Stimulated activated naive CD8-positive, alpha-beta T cell treated with anti-CD3 and anti-CD28 coated beads, Interleukin-15, Interleukin-2, amounts not matched to agents 100 ng/mL and 50 ng/mL, for 24 hours (primary cell): ENCODE results near the gene FBXO15.
A peak's percentile ranks its signal among the peaks of the same experiment; 100 is the strongest.

ENCODE experiments used
- H3K27ac Mint-ChIP-seq: one replicate; pipeline ENCODE4 v1.8.0; 2021; ENCODE audit warnings: mild to moderate bottlenecking, mixed read lengths
- H3K27me3 Mint-ChIP-seq: one replicate; pipeline ENCODE4 v1.8.0; 2021; ENCODE audit warnings: mixed read lengths
- H3K36me3 Mint-ChIP-seq: one replicate; pipeline ENCODE4 v1.8.0; 2021; ENCODE audit warnings: low read depth, mixed read lengths
- H3K4me1 Mint-ChIP-seq: one replicate; pipeline ENCODE4 v1.8.0; 2021; ENCODE audit warnings: low read depth, mixed read lengths
- H3K4me3 Mint-ChIP-seq: one replicate; pipeline ENCODE4 v1.8.0; 2021; ENCODE audit warnings: mild to moderate bottlenecking, mixed read lengths
- H3K9me3 Mint-ChIP-seq: one replicate; pipeline ENCODE4 v1.8.0; 2021; ENCODE audit warnings: mixed read lengths

Gene FBXO15

DNA sequence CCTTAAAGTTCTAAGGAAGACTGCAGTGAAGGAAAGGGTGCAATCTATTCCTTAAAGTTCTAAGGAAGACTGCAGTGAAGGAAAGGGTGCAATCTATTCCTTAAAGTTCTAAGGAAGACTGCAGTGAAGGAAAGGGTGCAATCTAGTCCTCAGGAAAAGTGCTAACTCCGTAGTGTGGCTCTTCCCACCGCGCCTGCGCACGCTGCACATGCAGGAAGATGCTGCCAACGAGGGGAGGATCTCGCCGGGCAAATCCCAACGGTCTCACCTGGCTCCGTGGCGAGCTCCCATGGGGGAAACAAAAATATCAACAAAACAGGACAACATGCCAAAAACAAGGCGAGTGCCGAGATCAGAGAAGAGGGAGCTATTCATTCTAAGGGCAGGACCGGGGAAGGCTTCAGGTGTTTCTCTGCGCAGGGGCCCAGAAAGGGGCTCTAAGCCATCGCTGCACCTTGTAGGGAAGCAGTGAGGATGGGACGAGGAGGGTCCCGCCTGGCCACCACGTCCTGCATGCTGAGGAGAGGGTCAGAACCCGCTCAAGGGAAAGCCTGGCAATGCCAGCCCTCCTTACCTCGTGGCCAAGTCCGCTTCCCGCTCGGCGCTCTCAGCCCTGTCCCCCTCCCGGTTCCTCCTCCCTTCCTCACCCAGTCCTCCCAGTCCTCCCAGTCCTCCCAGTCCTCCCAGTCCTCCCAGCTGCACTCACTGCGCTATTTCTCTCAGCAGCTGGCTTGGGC lies 25.2 kb upstream of the FBXO15 start:
- H3K36me3 Mint-ChIP-seq: no peaks in the 10 kb centered on the region
- H3K27me3 Mint-ChIP-seq: peaks cover 10% of the 10 kb centered on the region
- no peak overlapping the region for H3K27ac Mint-ChIP-seq
- H3K4me1 Mint-ChIP-seq: no peaks in the 10 kb centered on the region
- H3K9me3 Mint-ChIP-seq: no peaks in the 10 kb centered on the region
- H3K4me3 Mint-ChIP-seq: no peak overlapping the region

GRCh38 chr18:74171910-74172606 lies 24.4 kb upstream of the FBXO15 start:
- Mint-ChIP-seq H3K9me3 (no peaks in the 10 kb centered on the region), H3K4me3 (no peak overlapping the region), H3K4me1 (no peaks in the 10 kb centered on the region), H3K27me3 (peaks cover 6% of the 10 kb centered on the region), H3K36me3 (no peaks in the 10 kb centered on the region), H3K27ac (no peak overlapping the region)

GRCh38 chr18:74166386-74166785 lies 18.8 kb upstream of the FBXO15 start:
- H3K27me3 Mint-ChIP-seq: no peaks in the 10 kb centered on the region
- H3K9me3 Mint-ChIP-seq: no peaks in the 10 kb centered on the region
- H3K36me3 Mint-ChIP-seq: peaks cover 18% of the 10 kb centered on the region
- H3K27ac Mint-ChIP-seq: no peak overlapping the region
- peaks cover 9% of the 10 kb centered on the region for H3K4me1 Mint-ChIP-seq
- no peak overlapping the region for H3K4me3 Mint-ChIP-seq

GRCh38 chr18:74163019-74163660 lies 15.5 kb upstream of the FBXO15 start:
- peaks cover 9% of the 10 kb centered on the region for H3K4me1 Mint-ChIP-seq
- no peak overlapping the region for H3K4me3 Mint-ChIP-seq
- H3K27ac Mint-ChIP-seq: no peak overlapping the region
- H3K27me3 Mint-ChIP-seq: no peaks in the 10 kb centered on the region
- peaks cover 50% of the 10 kb centered on the region for H3K36me3 Mint-ChIP-seq
- no peaks in the 10 kb centered on the region for H3K9me3 Mint-ChIP-seq

DNA sequence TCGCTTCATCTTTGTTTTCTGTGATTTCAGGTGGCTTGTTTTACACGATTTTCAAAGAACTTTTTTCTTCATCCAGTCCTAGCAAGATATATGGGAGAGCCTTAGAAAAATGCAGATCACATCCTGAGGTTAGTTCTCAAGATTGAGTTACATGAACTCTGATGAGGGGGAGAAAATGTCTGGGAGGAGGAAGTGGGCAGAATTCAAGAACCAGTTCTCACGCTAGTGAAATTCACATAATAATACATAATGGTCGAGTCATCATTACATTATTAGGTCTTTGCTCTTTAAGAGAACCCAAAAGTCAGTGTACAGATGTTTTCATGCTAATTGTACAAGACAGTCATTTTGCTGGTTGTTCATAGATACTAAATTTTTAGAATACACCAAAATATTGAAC lies 7.6 kb upstream of the FBXO15 start:
- Mint-ChIP-seq H3K9me3 (no peaks in the 10 kb centered on the region), H3K4me1 (peaks cover 36% of the 10 kb centered on the region), H3K36me3 (peaks cover 86% of the 10 kb centered on the region), H3K27ac (peak overlapping the region; percentile 69), H3K27me3 (no peaks in the 10 kb centered on the region), H3K4me3 (no peak overlapping the region)

DNA sequence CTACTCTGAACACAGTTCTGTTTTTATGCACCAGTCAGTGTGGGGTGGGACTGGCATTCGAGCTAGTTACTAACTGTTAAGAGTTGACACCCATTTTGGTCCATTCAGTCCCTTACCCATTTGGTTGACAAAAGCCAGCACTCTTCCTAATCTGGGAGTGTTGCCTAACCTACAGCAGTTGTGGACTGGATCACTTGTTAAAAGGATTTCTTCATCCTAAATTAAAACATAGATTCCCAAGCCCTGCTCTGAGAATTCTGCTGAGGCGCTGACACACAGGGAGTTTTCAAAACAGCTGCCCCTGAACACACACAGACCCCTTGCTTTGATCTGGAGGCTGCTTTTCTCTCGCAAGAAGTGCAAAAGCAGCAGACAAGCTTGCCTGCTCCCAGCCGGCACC lies 7.1 kb upstream of the FBXO15 start:
- no peaks in the 10 kb centered on the region for H3K9me3 Mint-ChIP-seq
- H3K4me1 Mint-ChIP-seq: peaks cover 41% of the 10 kb centered on the region
- H3K36me3 Mint-ChIP-seq: peaks cover 86% of the 10 kb centered on the region
- no peak overlapping the region for H3K4me3 Mint-ChIP-seq
- peak overlapping the region; percentile 36 for H3K27ac Mint-ChIP-seq
- no peaks in the 10 kb centered on the region for H3K27me3 Mint-ChIP-seq

DNA sequence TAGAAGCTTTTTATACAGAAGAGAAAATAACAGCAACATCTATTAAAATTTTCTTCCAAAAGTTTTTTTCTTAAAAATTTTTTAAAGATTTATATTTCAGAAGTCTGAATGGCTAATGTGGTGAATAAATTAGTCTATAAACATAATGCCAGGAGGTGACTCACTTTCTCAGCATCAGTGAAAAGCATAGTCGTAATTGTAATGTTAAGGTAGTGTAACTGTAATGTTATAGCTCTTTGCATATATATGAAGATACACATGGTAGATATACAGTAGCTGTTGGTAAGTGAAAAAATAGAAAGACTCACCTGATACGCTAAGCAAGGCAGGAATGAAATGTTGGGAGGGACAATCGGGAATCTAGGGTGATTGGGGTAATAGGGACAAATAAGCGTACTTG lies 6.2 kb upstream of the FBXO15 start:
- Mint-ChIP-seq H3K36me3 (peaks cover 86% of the 10 kb centered on the region), H3K4me3 (no peak overlapping the region), H3K4me1 (peaks cover 49% of the 10 kb centered on the region), H3K27ac (no peak overlapping the region), H3K27me3 (no peaks in the 10 kb centered on the region), H3K9me3 (no peaks in the 10 kb centered on the region)

DNA sequence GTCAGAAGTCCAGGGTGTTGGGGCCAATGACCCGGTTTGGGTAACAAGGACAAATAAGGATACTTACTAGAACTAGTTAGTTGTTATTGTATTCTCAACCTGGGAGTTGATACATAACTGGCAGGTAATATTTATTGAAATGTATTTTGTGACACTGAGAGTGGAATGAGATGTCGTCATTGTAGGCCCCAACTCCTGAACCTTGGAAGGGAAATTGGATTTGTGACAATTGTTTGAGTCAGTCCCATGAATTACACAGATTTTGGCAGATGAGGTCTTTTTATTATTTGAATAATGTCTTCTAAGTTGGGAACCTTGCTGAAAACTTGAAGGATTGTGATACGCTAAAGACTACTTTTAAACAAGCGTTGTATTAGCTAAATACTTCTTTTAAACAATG lies 5.7 kb upstream of the FBXO15 start:
- peaks cover 85% of the 10 kb centered on the region for H3K36me3 Mint-ChIP-seq
- no peak overlapping the region for H3K4me3 Mint-ChIP-seq
- no peaks in the 10 kb centered on the region for H3K27me3 Mint-ChIP-seq
- peaks cover 52% of the 10 kb centered on the region for H3K4me1 Mint-ChIP-seq
- H3K9me3 Mint-ChIP-seq: no peaks in the 10 kb centered on the region
- peak overlapping the region; percentile 1 for H3K27ac Mint-ChIP-seq

DNA sequence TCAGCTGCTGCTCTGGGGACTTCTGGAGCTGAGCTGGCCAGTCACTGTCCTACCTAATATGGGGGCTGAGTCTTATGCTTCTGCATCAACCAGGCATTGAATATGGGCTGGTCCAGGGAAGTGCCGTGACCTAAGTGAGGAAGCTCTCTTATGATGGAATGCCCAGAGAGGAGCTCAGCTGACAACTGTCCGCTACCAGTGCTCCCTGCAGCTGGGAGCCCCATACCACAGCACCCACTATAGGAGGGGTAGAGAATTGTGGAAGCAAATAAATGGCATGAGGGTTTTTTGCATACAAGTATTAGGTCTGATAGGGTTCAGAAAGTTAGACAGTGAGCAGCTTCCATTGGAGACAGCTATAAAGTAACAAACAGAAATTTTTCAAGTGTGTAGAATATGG lies 5.2 kb upstream of the FBXO15 start:
- H3K4me3 Mint-ChIP-seq: peak overlapping the region; percentile 28
- peaks cover 55% of the 10 kb centered on the region for H3K4me1 Mint-ChIP-seq
- H3K27ac Mint-ChIP-seq: peak overlapping the region; percentile 1
- peaks cover 79% of the 10 kb centered on the region for H3K36me3 Mint-ChIP-seq
- no peaks in the 10 kb centered on the region for H3K27me3 Mint-ChIP-seq
- H3K9me3 Mint-ChIP-seq: no peaks in the 10 kb centered on the region

GRCh38 chr18:74152270-74152669 lies 4.6 kb upstream of the FBXO15 start:
- H3K27ac Mint-ChIP-seq: peak overlapping the region; percentile 46
- H3K27me3 Mint-ChIP-seq: no peaks in the 10 kb centered on the region
- peak overlapping the region; percentile 19 for H3K4me3 Mint-ChIP-seq
- no peaks in the 10 kb centered on the region for H3K9me3 Mint-ChIP-seq
- peaks cover 59% of the 10 kb centered on the region for H3K4me1 Mint-ChIP-seq
- peaks cover 77% of the 10 kb centered on the region for H3K36me3 Mint-ChIP-seq

DNA sequence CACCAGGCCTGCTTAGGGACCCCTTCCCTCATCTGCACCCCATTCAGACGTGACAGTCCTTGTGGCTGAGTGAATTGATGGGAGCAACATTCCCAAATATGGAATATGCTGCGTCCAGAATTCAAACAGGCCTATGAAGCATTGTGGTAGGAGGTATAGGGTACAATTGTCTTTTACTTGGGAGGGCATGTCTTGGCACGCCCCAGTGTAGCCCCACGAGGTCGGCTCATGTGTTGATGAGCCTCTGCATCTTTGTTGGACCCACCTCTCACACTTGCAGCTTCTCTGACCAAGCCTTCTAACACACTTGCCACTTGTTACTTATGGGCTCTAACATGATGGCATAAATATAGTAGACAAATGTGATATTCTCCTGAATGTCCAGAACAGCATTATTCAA lies 2.2 kb upstream of the FBXO15 start:
- Mint-ChIP-seq H3K27me3 (no peaks in the 10 kb centered on the region), H3K4me1 (peaks cover 68% of the 10 kb centered on the region), H3K4me3 (peak overlapping the region; percentile 96), H3K36me3 (peaks cover 56% of the 10 kb centered on the region), H3K27ac (peak overlapping the region; percentile 100), H3K9me3 (no peaks in the 10 kb centered on the region)

- Mint-ChIP-seq H3K27me3 (no peaks in the 10 kb centered on the region), H3K4me3 (peak overlapping the region; percentile 96), H3K4me1 (peaks cover 65% of the 10 kb centered on the region), H3K27ac (peak overlapping the region; percentile 100), H3K9me3 (no peaks in the 10 kb centered on the region), H3K36me3 (peaks cover 46% of the 10 kb centered on the region)
These were observed 973 bp upstream of the FBXO15 start for GRCh38 chr18:74148543-74149070.

- peak overlapping the region; percentile 96 for H3K4me3 Mint-ChIP-seq
- H3K9me3 Mint-ChIP-seq: no peaks in the 10 kb centered on the region
- peaks cover 54% of the 10 kb centered on the region for H3K4me1 Mint-ChIP-seq
- no peaks in the 10 kb centered on the region for H3K27me3 Mint-ChIP-seq
- H3K36me3 Mint-ChIP-seq: peaks cover 35% of the 10 kb centered on the region
- peak overlapping the region; percentile 100 for H3K27ac Mint-ChIP-seq
These were observed 199 bp downstream of the FBXO15 start for GRCh38 chr18:74147491-74147778.

GRCh38 chr18:74146756-74147155 lies 878 bp downstream of the FBXO15 start:
- peak overlapping the region; percentile 100 for H3K27ac Mint-ChIP-seq
- H3K9me3 Mint-ChIP-seq: no peaks in the 10 kb centered on the region
- peak overlapping the region; percentile 96 for H3K4me3 Mint-ChIP-seq
- no peaks in the 10 kb centered on the region for H3K27me3 Mint-ChIP-seq
- H3K4me1 Mint-ChIP-seq: peaks cover 47% of the 10 kb centered on the region
- H3K36me3 Mint-ChIP-seq: peaks cover 31% of the 10 kb centered on the region

GRCh38 chr18:74142252-74142651 lies 5.4 kb downstream of the FBXO15 start:
- Mint-ChIP-seq H3K4me3 (no peak overlapping the region), H3K9me3 (no peaks in the 10 kb centered on the region), H3K27ac (no peak overlapping the region), H3K27me3 (peaks cover 3% of the 10 kb centered on the region), H3K4me1 (peaks cover 52% of the 10 kb centered on the region), H3K36me3 (no peaks in the 10 kb centered on the region)
